Gastrocnemius medialis (tissue), 4 donors: ENCODE data around the gene DTNB. TPM values are rescaled to one million over a fixed set of nuclear protein-coding genes. Genes with fewer than 3 reads are reported as not detected.

Experiments
- ATAC-seq, 2 donors: fragments of 150-250 bp; one replicate each; pipeline ENCODE4 v1.9.1; 2016
- DNase-seq, 2 donors: peaks; one replicate each; pipeline ENCODE4 v3.0.0-alpha.2; 2019
- H3K27ac ChIP-seq, 4 donors: fragments of 200-600 bp; sonication (generic); 1 replicate in 1 of 4; 2 replicates in 3 of 4; pipeline ENCODE4 v1.5.1; 2016 to 2018; ENCODE audit warnings: mild to moderate bottlenecking in 2 of 4, moderate library complexity in 1 of 4
- H3K27me3 ChIP-seq, 3 donors: fragments of 200-600 bp; sonication (generic) in 2 of 3; 1 replicate in 1 of 3; 2 replicates in 2 of 3; pipeline versions ENCODE4 v1.5.1 to v1.6.0; 2016 to 2019; ENCODE audit warnings: mild to moderate bottlenecking in 1 of 3, moderate library complexity in 1 of 3
- H3K36me3 ChIP-seq, 2 donors: fragments of 200-600 bp; sonication (generic) in 1 of 2; one replicate each; pipeline ENCODE4 v1.5.1; 2017 to 2018
- H3K4me1 ChIP-seq, 2 donors: fragments of 200-600 bp; sonication (generic) in 1 of 2; one replicate each; pipeline ENCODE4 v1.5.1; 2016 to 2017; ENCODE audit warnings: mild to moderate bottlenecking in 2 of 2
- H3K4me3 ChIP-seq, 4 donors: fragments of 200-600 bp; sonication (generic) in 3 of 4; 1 replicate in 1 of 4; 2 replicates in 3 of 4; pipeline ENCODE4 v1.5.1; 2016 to 2019; ENCODE audit warnings: mild to moderate bottlenecking in 2 of 4
- H3K9me3 ChIP-seq, 3 donors: fragments of 200-600 bp; sonication (generic) in 2 of 3; 1 replicate in 1 of 3; 2 replicates in 2 of 3; pipeline ENCODE4 v1.5.1; 2016 to 2019
- CTCF ChIP-seq, 5 experiments: fragments of 450-650 bp in 3 of 5; fragments of 200-600 bp in 2 of 5; sonication (generic) in 2 of 5; IDR thresholded peaks in 4 of 5; conservative IDR thresholded peaks in 1 of 5; 1 replicate in 4 of 5; 2 replicates in 1 of 5; pipeline ENCODE4 v1.5.1; 2016 to 2019; ENCODE audit warnings: antibody characterized with exemption in 5 of 5, mild to moderate bottlenecking in 3 of 5, moderate library complexity in 3 of 5
- POLR2A ChIP-seq, 2 donors: fragments of 450-650 bp; IDR thresholded peaks; one replicate each; pipeline ENCODE4 v1.6.1; 2017; ENCODE audit warnings: antibody characterized with exemption in 2 of 2, mild to moderate bottlenecking in 2 of 2, moderate library complexity in 2 of 2
- in situ Hi-C, 4 donors: fragments of 200-750 bp; cut with MboI; loops; one replicate each; pipeline versions ENCODE4 v1.15.0 to v1.8.0; 2017; ENCODE audit warnings: low sequenced_read_pairs in 4 of 4
- intact Hi-C: fragments of 100-400 bp; cut with DNase I; formaldehyde crosslinking; loops from one replicate; pipeline ENCODE4 v1.15.1; 2023; ENCODE audit warnings: low total_unique reads
- total RNA-seq, 4 donors: library from RNA; depleted of rRNA; stranded (reverse); fragments of >200 nt; gene quantifications; one replicate each; pipeline versions ENCODE4 v1.1.0 to v1.2.3, GENCODE V29; 2016

Gene DTNB
- total RNA-seq, 4 donors from 2014 or later: 1.0 to 6.6 (median 4.1) TPM

GRCh38 chr2:25380586-25381375 lies 292.6 kb downstream of the DTNB start:
- Histone ChIP-seq H3K9me3 (no peaks in the 10 kb centered on the region), H3K4me3 (no peak overlapping the region), H3K4me1 (peaks cover 32 to 43% of the 10 kb centered on the region in 2 donors), H3K27ac (peak overlapping the region; percentile 56 to 79 (median 67)), H3K36me3 (no peaks in the 10 kb centered on the region), H3K27me3 (no peaks in the 10 kb centered on the region)
- TF ChIP-seq POLR2A (IDR thresholded peaks at IDR 0.05) (no peak), CTCF (IDR thresholded peaks at IDR 0.05 in 4 of 5, conservative IDR thresholded peaks at IDR 0.05 in 1 of 5) (no peak)
- ATAC-seq: peak; percentile 84 to 90
- in situ Hi-C loops: no loop called here
- intact Hi-C loops: no loop called here
- peak; percentile 56 to 74 for DNase-seq

- intact Hi-C loops: no loop called here
- H3K4me3 ChIP-seq: no peak overlapping the region
- no peak for ATAC-seq
These were observed 293.4 kb downstream of the DTNB start for GRCh38 chr2:25380023-25380422.

GRCh38 chr2:25379535-25379934 lies 293.8 kb downstream of the DTNB start:
- TF ChIP-seq POLR2A (IDR thresholded peaks at IDR 0.05) (no peak), CTCF (IDR thresholded peaks at IDR 0.05 in 4 of 5, conservative IDR thresholded peaks at IDR 0.05 in 1 of 5) (no peak)
- Histone ChIP-seq H3K27me3 (no peaks in the 10 kb centered on the region), H3K36me3 (no peaks in the 10 kb centered on the region)

More at GRCh38 chr2:25380023-25380422, 293.4 kb downstream of the DTNB start:
- DNase-seq: no peak
- H3K36me3 ChIP-seq: no peaks in the 10 kb centered on the region
- in situ Hi-C loops: no loop called here
- H3K4me1 ChIP-seq: peaks cover 32 to 43% of the 10 kb centered on the region in 2 donors
- no peak for TF ChIP-seq POLR2A (IDR thresholded peaks at IDR 0.05)
- no peak for TF ChIP-seq CTCF (IDR thresholded peaks at IDR 0.05 in 4 of 5, conservative IDR thresholded peaks at IDR 0.05 in 1 of 5)
- no peaks in the 10 kb centered on the region for H3K27me3 ChIP-seq
- peak overlapping the region in 1 of 4 donors; percentile 52 for H3K27ac ChIP-seq
- H3K9me3 ChIP-seq: no peaks in the 10 kb centered on the region

GRCh38 chr2:25378731-25379490 lies 294.5 kb downstream of the DTNB start:
- in situ Hi-C loops: no loop called here
- no peak for TF ChIP-seq CTCF (IDR thresholded peaks at IDR 0.05 in 4 of 5, conservative IDR thresholded peaks at IDR 0.05 in 1 of 5)
- TF ChIP-seq POLR2A (IDR thresholded peaks at IDR 0.05): no peak
- ATAC-seq (no peak), DNase-seq (no peak)
- H3K4me1 ChIP-seq: peaks cover 32 to 43% of the 10 kb centered on the region in 2 donors
- H3K4me3 ChIP-seq: no peak overlapping the region
- H3K9me3 ChIP-seq: no peaks in the 10 kb centered on the region
- intact Hi-C loops: no loop called here
- H3K27me3 ChIP-seq: no peaks in the 10 kb centered on the region
- H3K27ac ChIP-seq: no peak overlapping the region
- H3K36me3 ChIP-seq: no peaks in the 10 kb centered on the region

More at GRCh38 chr2:25379535-25379934, 293.8 kb downstream of the DTNB start:
- Histone ChIP-seq H3K4me3 (no peak overlapping the region), H3K9me3 (no peaks in the 10 kb centered on the region), H3K4me1 (peaks cover 32 to 43% of the 10 kb centered on the region in 2 donors), H3K27ac (no peak overlapping the region)
- DNase-seq: no peak
- intact Hi-C loops (no loop called here), in situ Hi-C loops (no loop called here)
- no peak for ATAC-seq
